ENCODE measurements around the gene EN2.

Gene EN2

DNA sequence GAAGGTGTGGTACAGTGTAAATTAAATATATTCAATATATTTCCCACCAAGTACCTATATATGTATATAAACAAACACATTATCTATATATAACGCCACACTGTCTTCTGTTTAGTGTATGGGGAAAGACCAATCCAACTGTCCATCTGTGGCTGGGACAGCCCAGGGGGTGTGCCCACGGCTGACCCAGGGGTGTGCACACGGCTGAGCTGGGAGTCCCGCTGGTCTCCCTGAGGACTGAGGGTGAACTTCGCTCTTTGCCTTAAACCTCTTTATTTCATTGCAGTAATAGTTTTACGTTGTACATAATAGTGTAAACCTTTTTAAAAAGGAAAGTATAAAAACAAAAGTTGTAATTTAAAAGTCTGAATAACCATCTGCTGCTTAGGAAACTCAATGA, 6.3 kb downstream of the EN2 start:
- DNase-seq (ENCODE audit: low spot score) = no peak

GRCh38 chr7:155464948-155465739, 7.2 kb downstream of the EN2 start:
- DNase-seq (ENCODE audit: low spot score) = no peak

- no peak for DNase-seq (ENCODE audit: low spot score)
These were observed 7.8 kb downstream of the EN2 start for GRCh38 chr7:155465761-155466141.

DNA sequence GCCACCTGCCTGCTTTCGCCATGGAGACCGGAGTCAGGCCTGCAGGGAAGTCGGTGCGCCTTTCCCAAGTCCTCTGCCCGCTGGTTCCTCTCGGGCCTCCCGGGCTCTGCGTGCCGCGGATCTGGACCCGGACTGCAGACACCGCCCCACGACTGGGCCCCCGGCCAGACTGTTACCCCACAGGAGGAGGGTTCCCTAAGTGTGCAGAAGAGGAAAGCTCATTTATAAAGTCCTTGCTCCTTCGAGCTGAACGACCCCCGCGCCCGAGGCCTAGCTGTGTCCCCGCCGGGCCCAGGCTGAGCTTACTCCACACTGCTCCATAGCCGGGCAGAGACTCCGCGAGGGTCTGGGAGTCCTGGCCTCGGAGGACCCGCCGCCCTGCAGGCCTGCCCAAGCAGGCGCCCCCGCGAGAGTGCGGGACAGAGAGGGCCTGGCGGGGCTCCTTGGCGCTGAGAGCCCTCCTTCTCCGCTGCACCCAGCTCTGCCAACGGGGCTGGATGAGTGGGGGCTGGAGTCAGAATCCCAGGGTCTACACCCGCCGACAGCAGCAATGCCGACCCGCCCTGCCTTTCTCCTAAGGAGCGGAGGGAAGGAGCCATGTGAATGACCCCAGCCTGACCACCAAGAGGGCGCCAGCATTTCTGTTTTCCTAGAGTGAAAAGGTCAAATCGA, 8.3 kb downstream of the EN2 start:
- no peak for DNase-seq (ENCODE audit: low spot score)

- DNase-seq (ENCODE audit: low spot score) = peak; percentile 76
These were observed 9.1 kb downstream of the EN2 start for GRCh38 chr7:155466814-155467733.

GRCh38 chr7:155467846-155468784, 10.2 kb downstream of the EN2 start:
- no peak for DNase-seq (ENCODE audit: low spot score)

- no peak for DNase-seq (ENCODE audit: low spot score)
These were observed 10.8 kb downstream of the EN2 start for GRCh38 chr7:155468785-155469148.

DNA sequence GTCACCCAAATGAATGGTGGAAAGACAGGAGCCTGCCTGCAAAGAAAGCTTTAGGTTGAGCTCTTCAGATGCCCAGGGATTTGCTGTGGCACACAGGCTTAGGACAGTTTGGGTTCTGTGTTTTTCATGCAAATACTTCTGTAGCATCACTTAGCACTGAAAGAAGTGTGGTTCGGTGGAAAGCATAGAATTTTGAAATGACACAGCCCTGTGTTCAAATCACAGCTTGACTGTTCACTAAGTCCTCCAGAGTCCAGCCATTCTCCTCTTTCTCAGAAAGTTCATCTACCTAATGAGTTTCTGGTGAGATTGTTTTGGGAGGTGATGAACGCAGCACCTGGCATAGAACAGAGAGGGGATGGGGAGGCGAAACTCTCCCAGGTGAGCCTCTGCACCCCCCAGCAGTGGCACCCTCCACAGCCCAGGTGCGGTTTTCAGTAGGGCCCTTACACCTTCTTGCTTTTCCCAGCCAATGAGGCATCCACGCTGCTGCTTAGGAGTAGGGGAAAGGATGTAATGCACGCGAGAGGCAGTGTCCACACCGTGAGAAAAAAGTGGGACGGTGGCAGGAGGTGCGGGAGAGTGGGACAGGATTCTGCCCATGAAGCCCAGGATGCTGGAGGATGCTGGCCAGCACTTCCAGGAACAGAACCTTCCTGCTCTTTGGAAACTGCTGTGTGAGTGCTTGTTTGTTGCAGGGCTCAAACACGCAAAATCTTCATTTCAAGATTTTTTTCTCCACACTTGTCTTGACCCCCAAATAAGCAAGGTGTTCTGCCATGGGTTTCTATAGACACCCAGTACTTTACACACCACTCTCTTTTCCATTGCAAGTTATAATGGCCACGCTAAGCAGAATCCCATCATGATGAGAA, 11.6 kb downstream of the EN2 start:
- DNase-seq (ENCODE audit: low spot score) = no peak

DNA sequence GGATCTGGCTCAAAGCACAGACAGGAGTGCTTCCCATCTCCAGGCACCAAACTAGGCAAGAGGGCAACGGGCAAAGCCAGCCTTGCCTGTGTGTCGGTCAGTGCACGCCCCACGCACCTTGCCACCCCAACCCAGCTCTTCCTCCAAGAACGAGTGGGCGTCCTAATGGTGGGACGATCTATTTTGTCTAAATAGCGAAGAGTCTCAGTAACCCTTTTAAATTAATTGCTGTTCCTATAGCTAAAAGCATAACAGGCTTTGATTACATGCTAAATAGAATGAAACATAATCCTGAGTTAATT, 12.2 kb downstream of the EN2 start:
- DNase-seq (ENCODE audit: low spot score) = no peak

DNA sequence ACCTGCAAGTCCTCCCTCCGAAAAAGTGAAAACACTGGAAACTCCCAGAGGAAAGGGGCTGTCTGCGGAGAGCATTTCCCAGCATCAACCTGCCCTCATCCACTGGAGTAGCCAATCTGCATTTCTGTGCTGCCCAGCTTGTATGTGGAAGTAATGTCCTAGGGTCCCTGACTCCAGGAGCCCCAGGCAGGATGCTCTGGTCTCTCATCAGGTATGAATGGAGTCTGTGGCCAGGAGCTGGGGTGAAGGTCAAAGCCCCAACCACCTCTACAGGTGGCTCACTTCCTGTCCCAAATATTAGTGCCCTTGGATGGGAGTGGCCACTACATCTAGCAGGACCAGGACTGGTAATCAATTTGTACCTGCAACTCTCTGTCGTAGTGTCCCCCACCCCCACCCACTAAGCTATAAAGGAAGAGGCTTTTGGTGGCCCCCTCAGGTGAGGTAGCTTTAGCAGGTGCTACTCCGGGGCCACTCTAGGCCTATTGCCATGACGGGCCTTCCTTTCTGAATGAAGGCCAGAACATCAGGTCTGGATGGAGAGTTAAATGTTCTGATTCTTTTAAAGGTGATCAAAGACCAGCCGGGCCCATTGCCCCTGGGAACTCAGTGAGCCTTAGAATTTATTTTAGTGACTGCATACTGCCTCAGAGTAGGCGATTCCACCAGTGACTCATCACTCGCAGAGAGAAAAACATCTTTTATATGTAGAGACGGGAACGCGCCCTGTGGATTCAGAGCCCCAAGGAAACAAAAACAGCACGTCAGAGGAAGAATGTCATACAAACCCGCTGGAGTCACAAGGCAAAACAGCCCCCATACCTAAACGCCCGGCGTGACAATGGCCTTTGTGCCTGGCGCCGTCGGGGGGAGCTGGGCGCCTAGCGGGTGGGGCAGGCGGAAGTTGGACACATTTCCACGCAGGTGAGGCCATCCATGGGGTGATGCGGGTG, 13.0 kb downstream of the EN2 start:
- no peak for DNase-seq (ENCODE audit: low spot score)

DNA sequence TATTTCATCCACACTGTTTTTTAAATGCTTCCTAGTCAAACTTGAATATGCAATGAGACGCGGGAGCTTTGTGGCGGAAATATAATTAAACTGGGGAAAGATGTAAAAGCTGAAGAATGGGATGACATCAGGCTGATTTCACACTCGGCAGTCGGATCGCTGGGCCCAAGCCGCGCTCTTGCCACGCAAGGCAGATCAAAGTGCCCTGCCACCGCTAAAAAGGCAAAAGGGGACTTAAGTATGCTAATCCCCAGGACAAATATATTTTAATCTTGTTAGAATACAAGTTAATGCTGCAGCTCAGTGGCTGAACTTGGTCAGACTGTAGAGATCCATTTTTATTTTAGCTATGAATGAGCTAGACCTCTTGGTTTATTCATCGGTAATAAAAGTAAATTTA, 13.8 kb downstream of the EN2 start:
- no peak for DNase-seq (ENCODE audit: low spot score)

DNA sequence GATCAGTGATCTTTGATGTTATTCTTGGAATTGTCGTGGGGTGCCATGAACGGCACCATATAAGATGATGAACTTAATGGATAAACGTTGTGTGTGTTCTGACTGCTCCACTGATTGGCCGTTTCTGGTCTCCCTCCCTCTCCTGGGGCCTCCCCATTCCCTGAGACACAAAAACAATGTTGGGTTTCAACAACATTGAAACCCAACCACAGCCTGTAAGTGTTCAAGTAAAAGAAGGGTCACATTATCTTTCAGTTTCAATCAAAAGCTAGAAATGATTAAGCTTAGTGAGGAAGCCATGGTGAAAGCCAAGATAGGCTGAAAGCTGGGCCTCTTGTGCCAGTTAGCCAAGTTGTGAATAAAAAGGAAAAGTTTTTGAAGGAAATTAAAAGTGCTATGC, 19.5 kb downstream of the EN2 start:
- DNase-seq (ENCODE audit: low spot score) = no peak

GRCh38 chr7:155481764-155482163, 23.8 kb downstream of the EN2 start:
- DNase-seq (ENCODE audit: low spot score) = peak; percentile 26

- peak; percentile 20 for DNase-seq (ENCODE audit: low spot score)
These were observed 24.7 kb downstream of the EN2 start for GRCh38 chr7:155482511-155483183.

GRCh38 chr7:155483245-155483644, 25.3 kb downstream of the EN2 start:
- no peak for DNase-seq (ENCODE audit: low spot score)

DNA sequence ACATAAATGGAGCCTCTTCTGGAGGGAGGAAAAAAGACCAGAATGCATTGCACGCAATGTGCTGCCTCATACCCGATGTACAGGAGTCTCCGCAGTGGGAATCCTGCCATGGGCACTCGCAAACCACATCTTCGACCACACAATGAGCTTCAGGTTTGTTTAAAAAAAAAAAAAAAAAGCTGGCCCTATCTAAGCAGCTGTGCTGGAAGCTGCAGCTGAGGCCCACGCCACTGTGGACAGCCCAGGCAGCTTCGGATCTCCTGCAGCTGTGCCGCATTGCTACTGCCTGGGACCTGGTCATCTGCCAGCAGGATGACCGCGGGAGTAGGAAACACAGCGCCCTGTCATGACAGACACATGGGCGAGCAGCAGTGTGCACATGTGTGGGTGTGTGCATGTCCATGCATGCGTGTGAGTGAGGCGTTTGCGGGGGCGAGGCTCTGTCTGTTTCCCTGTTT, 26.0 kb downstream of the EN2 start:
- peak; percentile 37 for DNase-seq (ENCODE audit: low spot score)

DNA sequence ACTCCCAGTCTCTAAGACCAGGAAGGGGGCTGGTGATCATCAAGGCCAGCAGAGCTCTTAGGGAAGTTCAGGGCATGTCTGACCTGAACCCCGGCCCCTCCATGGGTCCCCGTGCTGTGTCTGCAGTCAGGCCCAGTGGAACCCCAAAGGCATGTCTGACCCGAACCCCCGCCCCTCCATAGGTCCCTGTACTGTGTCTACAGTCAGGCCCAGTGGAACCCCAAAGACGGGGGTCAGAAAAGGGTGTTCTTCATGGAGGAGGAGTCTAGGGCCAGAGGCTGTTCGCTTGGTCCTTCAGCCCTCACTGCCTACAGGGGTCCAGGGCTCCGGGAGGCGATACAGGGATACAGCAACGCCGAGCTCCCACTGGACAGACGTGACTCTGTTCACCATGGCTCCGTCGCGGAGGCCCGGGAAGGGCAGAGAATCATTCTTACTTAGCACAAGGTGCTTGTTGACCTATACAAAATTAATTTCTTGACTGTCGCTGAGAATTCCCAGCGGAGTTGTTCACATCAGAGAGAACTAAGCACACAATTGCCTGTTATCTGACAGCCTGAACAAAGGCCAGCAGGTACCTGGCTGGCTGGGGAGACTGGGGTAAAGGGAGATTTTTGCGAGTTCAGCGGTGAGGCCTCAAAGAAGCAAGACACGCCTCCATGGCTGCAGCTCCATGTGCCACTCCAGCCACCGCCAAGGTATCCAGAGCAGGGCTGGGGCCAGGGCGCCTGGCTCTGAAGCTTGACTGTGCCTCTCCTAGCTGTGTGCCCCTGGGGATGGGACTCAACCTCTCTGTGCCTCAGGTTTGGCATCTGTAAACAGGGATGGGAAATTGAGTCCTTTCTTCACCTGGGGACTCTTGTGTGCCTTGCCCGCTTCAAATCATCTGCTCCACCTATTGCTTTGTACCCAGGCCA, 26.8 kb downstream of the EN2 start:
- DNase-seq (ENCODE audit: low spot score) = peak; percentile 19

Measured in D341Med (cell line).